Stomach (tissue), 19 donors: ENCODE measurements around the gene OR2L3. TPM values are rescaled to one million over a fixed set of nuclear protein-coding genes. Genes with fewer than 3 reads are reported as not detected.

Source experiments
- DNase-seq, 2 donors: peaks; one replicate each; pipeline versions ENCODE4 v3.0.0 to v3.0.0-alpha.2; 2013 to 2019
- H3K27ac ChIP-seq, 5 donors: fragments of 200-600 bp in 4 of 5; sonication (generic) in 4 of 5; one replicate each; pipeline ENCODE4 v1.5.1; 2013 to 2019; ENCODE audit warnings: mild to moderate bottlenecking in 1 of 5, moderate library complexity in 1 of 5
- H3K27me3 ChIP-seq, 3 donors: fragments of 200-600 bp; sonication (generic); one replicate each; pipeline ENCODE4 v1.5.1; 2017 to 2019; ENCODE audit warnings: mixed run types in 1 of 3
- H3K36me3 ChIP-seq, 4 donors: fragments of 200-600 bp; sonication (generic); 1 replicate in 3 of 4; 2 replicates in 1 of 4; pipeline ENCODE4 v1.5.1; 2016 to 2019
- H3K4me1 ChIP-seq, 4 donors: fragments of 200-600 bp; sonication (generic); one replicate each; pipeline ENCODE4 v1.5.1; 2016 to 2019
- H3K4me3 ChIP-seq, 4 donors: fragments of 200-600 bp; sonication (generic) in 3 of 4; one replicate each; pipeline ENCODE4 v1.5.1; 2016 to 2019; ENCODE audit warnings: mild to moderate bottlenecking in 1 of 4
- H3K9me3 ChIP-seq, 4 donors: fragments of 200-600 bp; sonication (generic); one replicate each; pipeline ENCODE4 v1.5.1; 2016 to 2019
- CTCF ChIP-seq, 7 experiments: fragments of 450-650 bp in 4 of 7; fragments of 200-600 bp in 3 of 7; sonication (generic) in 3 of 7; IDR thresholded peaks; one replicate each; pipeline ENCODE4 v1.5.1; 2016 to 2019; ENCODE audit warnings: antibody characterized with exemption in 7 of 7, control low read depth in 2 of 7, mild to moderate bottlenecking in 1 of 7
- EP300 ChIP-seq: sonication (generic); formaldehyde crosslinking; IDR thresholded peaks from one replicate; pipeline ENCODE4 v1.6.1; 2017; ENCODE audit warnings: antibody characterized with exemption
- POLR2A ChIP-seq, 4 donors: fragments of 450-650 bp; IDR thresholded peaks; one replicate each; pipeline ENCODE4 v1.6.1; 2016; ENCODE audit warnings: antibody characterized with exemption in 4 of 4, control low read depth in 2 of 4, mild to moderate bottlenecking in 1 of 4, moderate library complexity in 1 of 4
- POLR2AphosphoS5 ChIP-seq, 3 donors: sonication (generic); formaldehyde crosslinking; IDR thresholded peaks; one replicate each; pipeline ENCODE4 v1.6.1; 2016; ENCODE audit warnings: antibody characterized with exemption in 3 of 3
- WGBS, 5 donors: extraction: QIAGEN DNeasy Blood & Tissue Kit in 3 of 5; methylation state at CpG; one replicate each; pipeline versions ENCODE4 v1.1.5 to v1.1.7; 2013 to 2018; 5-methylcytosine and 5-hydroxymethylcytosine counted together
- intact Hi-C: fragments of 100-400 bp; cut with DNase I; formaldehyde crosslinking; loops from one replicate; pipeline ENCODE4 v1.15.1; 2023; ENCODE audit warnings: low total_unique reads
- long read RNA-seq, 10 donors: transcript quantifications; one replicate each; lab custom pipeline, GENCODE V29; 2026
- polyA plus RNA-seq, 3 donors: library from polyadenylated mRNA; stranded (reverse); fragments of 200-250 nt; gene quantifications; one replicate each; pipeline ENCODE4 v1.2.3, GENCODE V29; 2013
- total RNA-seq, 5 donors: library from RNA; depleted of rRNA; stranded (reverse); fragments of >200 nt; gene quantifications; one replicate each; pipeline versions ENCODE4 v1.1.0 to v1.2.3, GENCODE V29; 2014 to 2016
- donor health status: healthy with polysubstance abuse.
- donor health status: Bipolar disorder and iron deficiency.
- donor health status: healthy.

Gene OR2L3, protein sequence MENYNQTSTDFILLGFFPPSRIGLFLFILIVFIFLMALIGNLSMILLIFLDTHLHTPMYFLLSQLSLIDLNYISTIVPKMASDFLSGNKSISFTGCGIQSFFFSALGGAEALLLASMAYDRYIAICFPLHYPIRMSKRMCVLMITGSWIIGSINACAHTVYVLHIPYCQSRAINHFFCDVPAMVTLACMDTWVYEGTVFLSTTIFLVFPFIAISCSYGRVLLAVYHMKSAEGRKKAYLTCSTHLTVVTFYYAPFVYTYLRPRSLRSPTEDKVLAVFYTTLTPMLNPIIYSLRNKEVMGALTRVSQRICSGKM
- total RNA-seq, result not detected
- polyA plus RNA-seq, result not detected
- long read RNA-seq, donor 1, result 0 reads
- long read RNA-seq, donor 2, result 0 reads
- long read RNA-seq, donor 3, result 0 reads
- long read RNA-seq, donor 4, result 0 reads
- long read RNA-seq, donor 5, result 0 reads
- long read RNA-seq, donor 6, result 0 reads
- long read RNA-seq, donor 7, result 0 reads
- long read RNA-seq, donor 8, result 0 reads
- long read RNA-seq, donor 9, result 0 reads
- long read RNA-seq, donor 10, result 0 reads

DNA sequence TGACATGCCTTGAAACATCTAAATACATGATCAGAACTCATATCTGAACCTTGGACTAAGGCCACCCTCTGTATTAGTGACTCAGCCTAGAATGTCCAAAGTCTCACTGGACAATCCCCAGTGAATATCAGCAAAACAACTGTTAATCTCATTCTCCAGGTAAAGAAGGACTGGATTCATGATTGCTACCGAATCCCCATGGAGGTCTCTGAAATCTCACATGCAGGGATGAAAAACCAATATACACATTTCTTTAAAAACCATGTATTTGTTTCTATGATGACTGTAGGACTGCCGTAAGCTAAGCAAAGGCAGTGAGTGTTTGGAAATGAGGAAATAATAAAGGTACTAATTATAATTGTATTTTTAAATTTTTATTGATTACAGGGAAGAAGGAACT lies at the start of gene OR2L3:
Gene OR2L3, plus strand, starts transcription at position 301 of the 400 bp plus-strand sequence. CDS start 13,846 bp downstream, outside the sequence.
- H3K27me3 ChIP-seq, result no peaks in the 10 kb centered on the region
- H3K27ac ChIP-seq, result no peak within 1 kb of the TSS
- intact Hi-C loops, result no loop called here
- no peak for TF ChIP-seq EP300
- peaks cover 0 to 16% (median 0%) of the 10 kb centered on the region in 4 donors for H3K9me3 ChIP-seq
- H3K4me3 ChIP-seq, result no peak within 1 kb of the TSS
- H3K36me3 ChIP-seq, result no peaks in the 10 kb centered on the region
- no peaks in the 10 kb centered on the region for H3K4me1 ChIP-seq
- 60 to 72% (median 68%) methylated on average over 2 of the region's 2 CpGs for WGBS, 5 donors
- DNase-seq, result no peak

- DNase-seq, result no peak
- Histone ChIP-seq H3K4me3 (no peak overlapping the region), H3K36me3 (no peaks in the 10 kb centered on the region), H3K9me3 (peaks cover 0 to 8% (median 2%) of the 10 kb centered on the region in 4 donors), H3K4me1 (no peaks in the 10 kb centered on the region), H3K27me3 (no peaks in the 10 kb centered on the region), H3K27ac (no peak overlapping the region)
- no peak for TF ChIP-seq EP300
- intact Hi-C loops, result no loop called here
- whole genome bisulfite sequencing, 5 donors, result 21 to 51% (median 43%) methylated on average over 2 of the region's 2 CpGs
These were observed 47.8 kb upstream of the OR2L3 start for GRCh38 chr1:247998811-247999210.

GRCh38 chr1:248000169-248000568 lies 46.5 kb upstream of the OR2L3 start:
- Histone ChIP-seq H3K27me3 (no peaks in the 10 kb centered on the region), H3K9me3 (peaks cover 0 to 8% (median 2%) of the 10 kb centered on the region in 4 donors), H3K4me3 (no peak overlapping the region), H3K4me1 (no peaks in the 10 kb centered on the region), H3K36me3 (no peaks in the 10 kb centered on the region), H3K27ac (no peak overlapping the region)
- intact Hi-C loops, result no loop called here
- no peak for DNase-seq
- no peak for TF ChIP-seq POLR2AphosphoS5 (IDR thresholded peaks at IDR 0.05)
- WGBS, 5 donors, result 79 to 95% (median 88%) methylated on average over 1 of the region's 1 CpG

- DNase-seq, result no peak
- Histone ChIP-seq H3K4me1 (no peaks in the 10 kb centered on the region), H3K4me3 (no peak overlapping the region), H3K9me3 (peaks cover 3 to 48% (median 31%) of the 10 kb centered on the region in 4 donors), H3K36me3 (no peaks in the 10 kb centered on the region), H3K27me3 (no peaks in the 10 kb centered on the region), H3K27ac (no peak overlapping the region)
- no peak for TF ChIP-seq CTCF (IDR thresholded peaks at IDR 0.05)
- TF ChIP-seq POLR2AphosphoS5 (IDR thresholded peaks at IDR 0.05), result no peak
- no peak for TF ChIP-seq POLR2A (IDR thresholded peaks at IDR 0.05)
- TF ChIP-seq EP300, result no peak
- intact Hi-C loops, result no loop called here
- WGBS, 5 donors, result 35 to 74% (median 49%) methylated on average over 1 of the region's 1 CpG
These were observed 38.9 kb upstream of the OR2L3 start for GRCh38 chr1:248007778-248008177.

DNA sequence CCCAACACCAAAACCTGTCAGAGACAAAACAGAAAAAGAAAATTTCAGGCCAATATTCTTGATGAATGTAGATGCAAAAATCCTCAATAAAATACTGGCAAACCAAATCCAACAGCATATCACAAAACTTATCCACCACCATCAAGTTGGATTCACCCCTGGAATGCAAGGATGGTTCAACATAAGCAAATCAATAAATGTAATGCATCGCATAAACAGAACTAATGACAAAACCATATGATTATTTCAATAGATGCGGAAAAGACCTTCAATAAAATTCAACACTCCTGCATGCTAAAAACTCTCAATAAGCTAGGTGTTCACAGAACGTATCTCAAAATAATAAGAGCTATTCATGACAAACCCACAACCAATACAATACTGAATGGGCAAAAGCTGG lies 37.0 kb upstream of the OR2L3 start:
- Histone ChIP-seq H3K4me1 (no peaks in the 10 kb centered on the region), H3K27me3 (no peaks in the 10 kb centered on the region), H3K4me3 (no peak overlapping the region), H3K36me3 (no peaks in the 10 kb centered on the region), H3K9me3 (peaks cover 3 to 46% (median 31%) of the 10 kb centered on the region in 4 donors), H3K27ac (no peak overlapping the region)
- 73 to 85% (median 82%) methylated on average over 3 of the region's 3 CpGs for whole genome bisulfite sequencing, 5 donors
- DNase-seq, result no peak
- intact Hi-C loops, result no loop called here
- TF ChIP-seq POLR2AphosphoS5 (IDR thresholded peaks at IDR 0.05) (no peak), EP300 (no peak), POLR2A (IDR thresholded peaks at IDR 0.05) (no peak), CTCF (IDR thresholded peaks at IDR 0.05) (no peak)

- no peak for TF ChIP-seq POLR2A (IDR thresholded peaks at IDR 0.05)
- TF ChIP-seq CTCF (IDR thresholded peaks at IDR 0.05), result no peak
- TF ChIP-seq EP300, result no peak
- TF ChIP-seq POLR2AphosphoS5 (IDR thresholded peaks at IDR 0.05), result no peak
- no peak for DNase-seq
- Histone ChIP-seq H3K27me3 (no peaks in the 10 kb centered on the region), H3K9me3 (peaks cover 3 to 40% (median 21%) of the 10 kb centered on the region in 4 donors), H3K4me3 (no peak within 1 kb of the TSS), H3K27ac (no peak within 1 kb of the TSS), H3K36me3 (no peaks in the 10 kb centered on the region), H3K4me1 (no peaks in the 10 kb centered on the region)
- intact Hi-C loops, result no loop called here
- 86 to 95% (median 91%) methylated on average over 2 of the region's 2 CpGs for WGBS, 5 donors
These were observed 33.4 kb upstream of the OR2L3 start, which contains the start of gene OR2L5 for GRCh38 chr1:248013229-248013710. TSS of gene OR2L5 (plus strand) at chr1:248013660. CDS start at chr1:248021948, 8,288 bp downstream.
